ENCODE measurements around the gene BBOX1. TPM values are rescaled to one million over a fixed set of nuclear protein-coding genes. Genes with fewer than 3 reads are reported as not detected.

BBOX1 gene
- polyA plus RNA-seq, 3 donors = 44.6 to 55.4 (median 51.0) TPM

GRCh38 chr11:27020751-27021150 is 19.9 kb upstream of the BBOX1 start:
- DNase-seq = peak; percentile 33

GRCh38 chr11:27022659-27023251 is 17.9 kb upstream of the BBOX1 start:
- no peak for DNase-seq

- DNase-seq = no peak
Observed at GRCh38 chr11:27024865-27025264, 15.8 kb upstream of the BBOX1 start.

- DNase-seq = no peak
Observed at GRCh38 chr11:27025312-27025955, 15.2 kb upstream of the BBOX1 start.

GRCh38 chr11:27025957-27026733 is 14.5 kb upstream of the BBOX1 start:
- no peak for DNase-seq

GRCh38 chr11:27028561-27028965 is 12.1 kb upstream of the BBOX1 start:
- peak; percentile 65 for DNase-seq

- no peak for DNase-seq
Observed at GRCh38 chr11:27029966-27030365, 10.6 kb upstream of the BBOX1 start.

GRCh38 chr11:27031754-27032153 is 8.9 kb upstream of the BBOX1 start:
- DNase-seq = no peak

- DNase-seq = no peak
Observed at GRCh38 chr11:27039873-27040272, 742 bp upstream of the BBOX1 start.

GRCh38 chr11:27041141-27041899 is 705 bp downstream of the BBOX1 start:
- DNase-seq = no peak

- DNase-seq = no peak
Observed at GRCh38 chr11:27046956-27047355, 6.3 kb downstream of the BBOX1 start.

- no peak for DNase-seq
Observed at GRCh38 chr11:27052668-27053067, 12.1 kb downstream of the BBOX1 start.

GRCh38 chr11:27055065-27055682 is 14.6 kb downstream of the BBOX1 start:
- peak; percentile 19 for DNase-seq

GRCh38 chr11:27057091-27057780 is 16.6 kb downstream of the BBOX1 start:
- no peak for DNase-seq

- DNase-seq = no peak
Observed at GRCh38 chr11:27058456-27058855, 17.8 kb downstream of the BBOX1 start.

- DNase-seq = no peak
Observed at GRCh38 chr11:27059431-27059830, 18.8 kb downstream of the BBOX1 start.

GRCh38 chr11:27060816-27061460 is 20.3 kb downstream of the BBOX1 start:
- peak; percentile 28 for DNase-seq

GRCh38 chr11:27061461-27061821 is 20.8 kb downstream of the BBOX1 start:
- no peak for DNase-seq

- no peak for DNase-seq
Observed at GRCh38 chr11:27064086-27064485, 23.5 kb downstream of the BBOX1 start.

- no peak for DNase-seq
Observed at GRCh38 chr11:27075192-27075591, 34.6 kb downstream of the BBOX1 start.

GRCh38 chr11:27075655-27076054 is 35.0 kb downstream of the BBOX1 start:
- DNase-seq = no peak

Data from renal pelvis (tissue), 4 donors.